ENCODE measurements around the gene LBHD1.

LBHD1 gene

GRCh38 chr11:62613291-62613778 lies 58.7 kb downstream of the LBHD1 start:
- DNase-seq = no peak

Data from inflammatory macrophage (primary cell).